GM20431 (cell line): ENCODE data around the gene NELFE.
"Not testable (repeated sequence)": the region's sequence is repeated elsewhere in the genome, so short reads cannot be mapped to it uniquely, and the experiment has no call there.

Source experiments
- in situ Hi-C: fragments of 300-500 bp; cut with MseI, MboI; formaldehyde crosslinking; loops from one replicate; pipeline ENCODE4 v1.15.0; 2020; ENCODE audit warnings: low sequenced_read_pairs; ENCODE audit not compliant: unreplicated experiment

NELFE gene

GRCh38 chr6:31922942-31923341, 35.8 kb downstream of the NELFE start:
- in situ Hi-C loops, result no loop called here

- in situ Hi-C loops, result no loop called here
Measured at GRCh38 chr6:31920811-31921210, 38.0 kb downstream of the NELFE start.

GRCh38 chr6:31919624-31920303, 39.0 kb downstream of the NELFE start:
- in situ Hi-C loops, result no loop called here

GRCh38 chr6:31918069-31918720, 40.6 kb downstream of the NELFE start:
- in situ Hi-C loops, result no loop called here

GRCh38 chr6:31915756-31916155, 43.0 kb downstream of the NELFE start:
- in situ Hi-C loops, result no loop called here

GRCh38 chr6:31915351-31915750, 43.4 kb downstream of the NELFE start:
- in situ Hi-C loops, result no loop called here

GRCh38 chr6:31911826-31912585, 46.8 kb downstream of the NELFE start:
- in situ Hi-C loops, result no loop called here

GRCh38 chr6:31909298-31909697, 49.5 kb downstream of the NELFE start:
- in situ Hi-C loops, result not testable (repeated sequence)

GRCh38 chr6:31908791-31909190, 50.0 kb downstream of the NELFE start:
- in situ Hi-C loops, result no loop called here

- in situ Hi-C loops, result not testable (repeated sequence)
Measured at GRCh38 chr6:31908255-31908654, 50.5 kb downstream of the NELFE start.

GRCh38 chr6:31907158-31907813, 51.5 kb downstream of the NELFE start:
- in situ Hi-C loops, result no loop called here

GRCh38 chr6:31906727-31907126, 52.0 kb downstream of the NELFE start:
- in situ Hi-C loops, result not testable (repeated sequence)

- in situ Hi-C loops, result no loop called here
Measured at GRCh38 chr6:31906122-31906521, 52.6 kb downstream of the NELFE start.

GRCh38 chr6:31905041-31905440, 53.7 kb downstream of the NELFE start:
- in situ Hi-C loops, result no loop called here

- in situ Hi-C loops, result no loop called here
Measured at GRCh38 chr6:31903957-31904356, 54.8 kb downstream of the NELFE start.
